GM18520 (cell line): ENCODE data around the gene PCBD1.

Source experiments
- ATAC-seq: cut with Tn5 transposase; IDR thresholded peaks from one replicate; pipeline ENCODE4 v1.9.1; 2021; ENCODE audit not compliant: unreplicated experiment

Gene PCBD1

DNA sequence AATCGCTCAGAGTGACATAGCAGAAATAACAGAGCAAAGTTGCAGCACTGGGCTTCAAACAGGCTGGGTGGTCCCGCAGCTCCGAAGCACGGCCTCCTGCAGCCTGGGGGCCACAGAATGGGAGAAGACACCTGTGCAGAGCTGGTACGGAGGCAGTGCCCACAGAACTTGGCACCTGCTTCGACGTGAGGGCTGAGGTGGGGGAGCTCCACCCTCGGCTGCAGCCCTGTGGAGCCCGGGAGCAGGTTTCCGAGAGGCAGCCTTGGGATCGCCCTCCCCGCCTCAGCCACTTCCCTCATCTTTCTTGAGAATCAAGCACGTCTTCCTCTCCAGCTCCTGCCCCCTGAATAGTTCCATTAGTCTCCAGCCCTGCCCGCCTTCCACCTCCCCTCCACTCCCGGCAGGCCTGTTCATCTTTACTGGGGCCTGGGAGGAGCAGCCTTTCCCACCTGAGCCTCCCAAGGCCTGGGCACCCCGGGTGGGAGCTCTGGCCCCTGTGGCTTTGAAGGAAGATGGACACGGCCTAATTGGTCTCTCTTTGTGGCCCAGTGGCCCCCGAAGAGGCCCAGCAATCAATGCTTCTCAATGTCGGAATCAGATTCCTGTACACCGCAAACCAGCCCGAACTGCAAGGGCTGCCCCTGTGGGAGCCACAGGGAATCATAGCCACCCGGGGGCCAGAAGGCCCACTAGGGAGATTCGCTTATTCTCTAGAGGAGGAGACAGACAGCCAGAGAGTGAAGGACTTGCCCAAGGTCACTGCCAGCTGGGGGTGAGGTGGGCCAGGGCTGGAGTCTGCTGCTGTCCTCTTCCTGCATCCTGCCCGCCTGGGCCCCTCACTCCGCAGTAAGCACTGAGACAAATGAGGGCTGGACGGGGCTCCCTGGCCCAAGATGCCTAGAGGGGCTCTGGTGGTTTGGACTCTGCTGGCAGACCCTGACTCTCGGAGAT lies 17.0 kb upstream of the PCBD1 start:
- no peak for ATAC-seq

DNA sequence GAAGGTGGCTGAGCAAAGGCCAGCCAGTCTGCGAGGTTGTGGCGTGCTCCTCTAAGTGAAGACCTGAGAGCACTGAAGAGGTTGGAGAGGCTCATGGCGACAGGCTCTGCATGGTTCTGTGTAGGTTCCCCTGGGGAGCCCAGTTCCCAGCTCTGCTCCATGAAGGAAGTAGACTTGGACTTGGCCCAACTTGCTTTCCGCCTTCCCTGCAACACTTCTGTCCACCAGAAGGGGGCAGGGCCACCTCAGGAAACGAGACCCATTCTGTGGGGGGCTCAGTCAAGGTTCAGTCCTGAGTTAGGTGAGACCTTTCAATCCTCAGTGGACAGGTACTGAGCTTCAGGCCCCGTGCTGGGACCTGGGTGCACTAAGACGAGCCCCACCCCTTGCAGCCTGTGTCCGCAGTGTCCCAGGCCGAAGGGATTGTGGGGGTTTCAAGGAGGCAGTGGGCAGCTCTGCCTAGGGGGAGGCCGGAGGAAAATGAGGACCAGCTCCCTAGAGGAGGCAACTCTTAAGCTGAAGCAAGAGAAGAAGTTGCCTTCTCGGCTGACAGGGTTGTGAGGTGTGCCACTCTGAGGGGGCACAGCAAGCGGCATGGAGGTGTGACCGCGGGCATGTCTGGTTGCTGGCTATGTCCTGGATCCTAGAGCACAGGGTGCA lies 15.0 kb upstream of the PCBD1 start:
- no peak for ATAC-seq

DNA sequence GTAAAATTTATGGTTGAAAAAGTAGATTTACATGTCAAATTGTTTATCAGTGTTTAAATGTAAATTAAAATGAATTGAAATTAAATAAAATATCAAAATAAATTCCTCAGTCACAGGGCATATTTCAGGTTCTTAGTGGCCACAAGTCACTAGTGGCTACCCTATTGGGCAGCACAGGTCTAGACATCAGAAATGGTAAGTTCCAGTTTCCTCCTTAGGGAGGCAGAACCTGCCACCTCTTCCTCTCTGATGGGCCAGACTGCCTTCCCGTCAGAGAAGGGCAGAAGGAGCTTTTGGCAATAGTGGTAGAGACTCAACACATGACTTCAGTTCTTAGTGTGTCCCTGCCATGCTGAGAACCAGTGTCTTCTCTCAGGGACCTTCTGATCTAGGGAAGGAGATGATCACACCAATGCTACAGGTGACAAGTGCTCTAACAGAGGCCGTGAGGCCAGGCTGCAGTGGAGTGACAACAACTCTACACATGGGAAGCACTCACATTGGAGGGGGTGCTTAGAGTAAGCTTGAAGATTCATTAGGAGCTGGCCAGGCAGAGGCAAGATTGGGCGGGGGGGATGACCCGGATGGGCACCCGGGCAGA lies 14.4 kb upstream of the PCBD1 start:
- no peak for ATAC-seq

DNA sequence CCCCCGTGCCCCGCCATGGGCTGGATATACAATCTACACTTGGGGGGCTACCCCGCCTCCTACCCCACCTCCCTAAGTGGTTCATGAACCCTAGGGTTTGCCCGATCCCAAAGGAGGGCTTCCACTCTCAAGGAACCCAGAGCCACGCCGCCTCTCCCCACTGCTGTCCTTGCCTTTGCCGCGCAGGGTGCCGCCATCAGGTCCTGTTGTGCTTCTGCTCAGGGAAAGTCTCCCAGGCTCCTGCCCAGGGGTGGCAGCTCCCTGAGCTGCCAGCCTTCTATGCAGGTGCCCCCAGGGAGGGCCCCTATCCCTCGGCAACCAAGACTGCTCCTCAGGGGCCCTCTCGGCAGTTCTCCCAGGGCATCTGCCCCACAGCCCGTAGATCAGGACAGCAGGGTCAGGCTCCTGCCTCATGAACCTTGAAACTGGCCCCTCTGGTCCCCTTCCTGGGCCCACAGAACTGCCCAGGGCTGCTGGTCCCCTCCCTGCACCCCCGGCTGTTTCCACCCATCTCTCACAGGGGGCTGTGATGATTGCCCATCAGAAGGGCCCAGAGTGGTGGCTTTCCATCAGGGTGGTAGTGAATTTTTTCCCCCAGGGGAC lies 13.0 kb upstream of the PCBD1 start:
- ATAC-seq: no peak

DNA sequence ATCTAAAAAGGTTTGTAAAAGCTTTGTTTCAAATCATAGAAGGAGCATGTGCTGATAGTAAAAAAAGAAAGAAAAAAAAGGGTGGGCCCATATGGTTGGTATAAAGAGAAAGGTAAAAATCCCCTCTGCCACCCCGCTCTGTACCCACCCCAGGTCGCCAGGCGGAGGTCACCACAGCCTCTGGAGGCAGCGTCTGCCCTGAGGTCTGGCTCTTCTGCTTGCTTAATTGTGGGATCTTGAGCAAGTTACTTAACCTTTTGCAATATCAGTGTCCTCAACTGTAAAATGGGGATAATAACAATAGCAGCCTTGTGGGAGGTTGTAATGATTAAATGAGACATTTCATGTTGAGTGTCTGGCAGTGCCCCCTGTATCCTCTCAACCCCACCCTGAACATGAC lies 10.7 kb upstream of the PCBD1 start:
- no peak for ATAC-seq

DNA sequence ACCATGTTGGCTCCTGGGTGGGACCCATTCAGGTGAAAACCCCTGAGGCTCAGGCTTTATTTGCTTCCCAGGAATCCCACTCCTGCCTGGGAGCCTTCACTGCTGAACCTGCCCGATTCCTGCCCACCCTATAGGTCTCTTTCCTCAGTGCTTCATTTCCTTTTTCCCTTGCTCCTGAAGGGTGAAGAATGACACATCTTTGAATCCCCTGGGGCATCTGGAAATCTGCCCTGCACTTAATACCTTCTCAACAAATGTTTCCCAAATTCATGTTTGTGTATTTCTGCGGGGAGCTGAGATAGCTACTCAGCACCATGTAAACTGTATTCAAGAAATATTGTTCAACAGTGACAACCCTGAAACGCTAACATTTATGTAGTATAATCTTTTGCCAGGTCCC lies 10.3 kb upstream of the PCBD1 start:
- no peak for ATAC-seq

DNA sequence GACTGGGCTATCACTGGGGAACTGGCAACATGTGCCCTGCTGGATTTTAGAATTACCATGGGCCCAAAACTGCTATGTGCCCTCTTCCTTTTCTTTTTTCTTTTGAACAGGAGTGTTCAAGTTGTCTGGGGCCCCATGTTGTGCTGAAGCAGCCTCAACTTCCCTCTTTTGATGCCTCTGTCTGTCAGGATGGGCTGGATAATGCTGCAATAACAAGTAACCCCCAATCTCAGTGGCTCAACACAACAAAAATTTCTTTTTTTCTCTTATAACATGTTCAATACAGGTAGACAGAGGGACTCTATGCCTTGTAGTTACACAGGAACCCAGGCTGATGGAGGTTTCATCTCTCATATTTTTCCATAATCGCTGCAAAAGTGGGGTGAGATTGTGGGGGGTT lies 8.2 kb upstream of the PCBD1 start:
- ATAC-seq: no peak

DNA sequence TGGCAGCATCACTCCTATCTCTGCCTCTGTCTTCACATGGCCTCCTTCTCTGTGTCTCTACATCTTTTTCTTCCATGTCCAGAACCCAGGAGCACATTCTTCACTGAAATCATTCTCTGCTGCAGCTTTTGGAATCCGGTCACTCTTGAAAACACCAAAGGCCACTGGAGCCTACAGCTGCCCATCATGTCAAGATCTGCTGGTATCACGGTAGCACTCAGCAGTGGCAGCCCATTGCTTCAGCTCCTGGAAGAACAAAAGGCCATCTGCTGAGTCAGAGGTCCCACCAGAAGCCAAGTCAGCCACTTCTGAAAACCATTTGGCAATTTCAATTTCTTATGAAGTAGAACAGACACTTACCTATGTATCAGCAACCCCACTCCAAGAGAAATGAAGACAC lies 6.1 kb upstream of the PCBD1 start:
- no peak for ATAC-seq

DNA sequence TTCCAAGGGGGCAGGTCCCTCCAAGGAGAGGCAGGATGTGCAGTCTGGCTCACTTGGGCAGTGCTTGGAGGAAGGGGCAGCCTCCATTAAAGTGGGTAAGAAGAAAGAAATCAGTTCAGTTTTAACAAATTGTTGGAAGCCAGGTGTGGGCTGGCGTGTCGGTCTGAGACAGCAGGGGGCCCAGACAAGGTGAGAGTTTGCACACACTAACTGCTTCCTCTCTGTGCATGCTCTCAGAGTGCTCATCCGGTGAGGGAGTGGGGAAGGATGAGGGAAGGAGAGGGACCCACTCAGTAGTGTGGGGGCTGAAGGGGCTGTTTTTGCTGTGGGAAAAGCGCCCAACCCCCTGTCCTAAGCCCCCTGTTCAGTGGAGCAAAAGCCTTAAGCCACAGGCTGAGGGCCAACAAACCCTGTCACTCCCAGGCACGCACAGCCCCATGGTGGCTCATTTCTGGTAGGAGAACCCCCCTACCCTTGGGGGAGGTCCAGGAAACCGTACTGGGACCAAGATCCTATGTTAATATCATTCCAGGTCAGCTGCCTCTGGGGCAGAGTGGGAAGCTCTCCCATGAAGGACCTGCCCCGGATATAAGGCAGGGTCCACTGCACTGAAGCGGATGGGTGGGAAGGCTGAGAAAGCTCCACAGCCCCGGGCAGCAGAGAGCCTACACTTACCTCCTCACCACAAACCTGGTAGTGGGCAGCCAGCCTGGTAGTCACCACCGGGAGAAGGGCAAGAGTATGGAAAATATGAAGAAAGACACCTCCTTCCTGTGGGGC lies 5.1 kb upstream of the PCBD1 start:
- no peak for ATAC-seq

DNA sequence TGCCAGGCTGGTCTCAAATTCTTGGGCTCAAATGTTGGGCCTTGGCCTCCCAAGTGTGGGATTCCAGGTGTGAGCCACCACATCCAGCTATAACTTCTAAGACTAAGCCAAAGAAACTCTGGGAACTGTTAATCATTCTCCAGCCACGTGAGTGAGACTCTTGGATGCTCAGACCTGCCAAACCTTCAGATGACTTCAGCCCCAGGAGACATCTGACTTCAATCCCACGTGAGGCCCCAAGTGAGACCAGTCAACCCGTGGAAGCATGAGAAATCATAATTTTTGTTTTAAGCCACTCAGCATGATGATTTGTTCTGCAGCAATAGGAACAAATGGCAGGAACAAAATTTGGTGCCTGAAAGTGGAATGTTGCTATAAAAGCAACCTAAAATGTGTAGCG lies 4.3 kb upstream of the PCBD1 start:
- no peak for ATAC-seq

DNA sequence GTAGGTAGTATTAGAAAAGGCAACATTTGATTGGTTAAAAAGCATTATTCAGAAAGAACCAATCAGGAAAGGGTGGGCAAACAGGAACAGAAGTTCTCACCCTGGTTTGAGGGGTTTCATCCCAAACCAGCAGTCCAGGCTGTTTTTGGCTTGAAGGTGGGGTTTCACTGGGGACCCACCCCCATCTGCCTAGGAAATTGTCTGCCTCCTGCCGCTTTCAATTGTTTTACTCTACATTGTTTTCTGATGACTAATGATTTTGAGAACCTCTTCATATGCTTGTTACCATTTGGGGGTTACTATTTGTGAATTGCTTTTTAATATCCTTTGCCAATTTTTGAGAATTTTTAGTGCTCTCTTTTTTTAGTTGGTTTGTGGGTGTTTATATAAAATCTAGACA lies 3.3 kb upstream of the PCBD1 start:
- no peak for ATAC-seq

DNA sequence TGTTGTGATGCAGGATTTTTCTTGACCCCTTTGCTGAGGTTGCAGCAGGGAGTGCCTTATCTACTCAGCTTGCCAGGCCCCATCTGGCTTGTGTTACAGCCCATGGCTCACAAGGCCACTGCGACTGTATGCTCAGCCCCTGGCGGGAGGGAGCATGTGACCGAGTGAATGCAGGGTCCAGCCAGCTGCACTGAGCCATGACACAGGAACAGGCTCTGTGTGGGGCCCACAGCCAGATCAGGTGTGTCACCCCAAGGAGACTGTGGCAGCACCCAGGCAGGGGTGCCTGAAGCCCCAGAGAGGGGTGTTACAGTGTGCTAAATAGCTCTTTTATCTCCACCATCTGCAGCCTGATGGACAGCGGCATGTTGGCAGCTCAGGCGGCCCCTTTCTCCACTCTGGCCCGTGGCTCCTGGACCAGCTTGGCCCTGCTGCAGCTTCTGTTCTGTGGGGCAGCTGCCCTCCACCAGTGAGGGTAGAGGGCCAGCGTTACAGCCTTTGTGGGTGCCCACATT lies 2.6 kb upstream of the PCBD1 start:
- no peak for ATAC-seq

DNA sequence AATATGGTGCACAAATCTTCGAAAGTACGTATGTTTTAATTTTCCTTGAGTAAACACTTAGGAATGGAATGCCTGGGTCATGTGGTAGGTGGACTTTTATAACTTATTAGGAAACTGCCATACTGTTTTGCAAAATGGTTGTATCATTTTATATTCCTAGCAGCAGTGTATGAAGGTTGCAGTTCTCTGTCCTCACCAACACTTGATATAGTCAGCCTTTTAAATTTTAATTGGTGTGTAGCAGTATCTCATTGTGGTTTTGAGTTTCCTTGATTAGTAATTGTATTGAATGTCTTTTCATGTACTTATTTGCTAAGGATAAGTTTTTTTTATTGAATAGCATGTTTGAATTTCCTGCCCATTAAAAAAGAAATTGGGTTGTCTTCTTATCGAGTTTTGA lies 926 bp upstream of the PCBD1 start:
- ATAC-seq: no peak

DNA sequence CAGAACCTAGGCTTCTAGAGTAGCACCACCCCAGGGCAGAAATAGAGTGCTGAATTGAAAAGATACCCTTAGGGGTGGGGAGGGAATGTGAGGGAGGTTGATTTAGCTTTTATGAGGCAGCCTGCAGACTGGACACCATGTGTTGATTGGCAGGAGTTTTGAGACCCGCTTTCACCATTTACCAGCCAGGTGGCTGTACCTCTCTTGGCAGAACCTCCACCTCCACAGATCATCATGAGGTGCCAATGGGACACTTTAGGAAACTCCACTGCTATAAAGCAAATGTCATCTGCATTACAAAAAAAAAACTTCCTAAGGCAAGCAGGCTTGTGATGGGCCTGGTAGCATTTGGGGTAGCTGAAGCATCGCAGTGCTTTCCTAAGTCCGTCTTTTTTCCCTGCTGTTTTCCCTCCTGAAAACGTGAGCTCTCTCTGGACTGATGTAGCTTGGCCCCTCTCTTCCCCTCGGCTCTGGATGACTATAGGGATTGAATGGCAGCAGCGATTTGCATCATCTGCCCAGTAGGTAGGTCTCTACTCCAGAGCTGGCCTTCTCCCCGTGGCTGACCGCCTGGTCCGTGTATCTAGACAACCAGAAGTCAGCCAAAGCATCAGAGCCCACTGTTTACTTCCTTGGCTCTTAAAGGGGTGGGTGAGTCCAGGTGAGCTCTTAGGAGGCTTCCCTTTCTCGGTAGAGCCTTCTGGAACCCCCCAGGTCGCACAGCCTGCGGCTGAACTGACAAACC lies 1.3 kb downstream of the PCBD1 start:
- ATAC-seq: no peak

DNA sequence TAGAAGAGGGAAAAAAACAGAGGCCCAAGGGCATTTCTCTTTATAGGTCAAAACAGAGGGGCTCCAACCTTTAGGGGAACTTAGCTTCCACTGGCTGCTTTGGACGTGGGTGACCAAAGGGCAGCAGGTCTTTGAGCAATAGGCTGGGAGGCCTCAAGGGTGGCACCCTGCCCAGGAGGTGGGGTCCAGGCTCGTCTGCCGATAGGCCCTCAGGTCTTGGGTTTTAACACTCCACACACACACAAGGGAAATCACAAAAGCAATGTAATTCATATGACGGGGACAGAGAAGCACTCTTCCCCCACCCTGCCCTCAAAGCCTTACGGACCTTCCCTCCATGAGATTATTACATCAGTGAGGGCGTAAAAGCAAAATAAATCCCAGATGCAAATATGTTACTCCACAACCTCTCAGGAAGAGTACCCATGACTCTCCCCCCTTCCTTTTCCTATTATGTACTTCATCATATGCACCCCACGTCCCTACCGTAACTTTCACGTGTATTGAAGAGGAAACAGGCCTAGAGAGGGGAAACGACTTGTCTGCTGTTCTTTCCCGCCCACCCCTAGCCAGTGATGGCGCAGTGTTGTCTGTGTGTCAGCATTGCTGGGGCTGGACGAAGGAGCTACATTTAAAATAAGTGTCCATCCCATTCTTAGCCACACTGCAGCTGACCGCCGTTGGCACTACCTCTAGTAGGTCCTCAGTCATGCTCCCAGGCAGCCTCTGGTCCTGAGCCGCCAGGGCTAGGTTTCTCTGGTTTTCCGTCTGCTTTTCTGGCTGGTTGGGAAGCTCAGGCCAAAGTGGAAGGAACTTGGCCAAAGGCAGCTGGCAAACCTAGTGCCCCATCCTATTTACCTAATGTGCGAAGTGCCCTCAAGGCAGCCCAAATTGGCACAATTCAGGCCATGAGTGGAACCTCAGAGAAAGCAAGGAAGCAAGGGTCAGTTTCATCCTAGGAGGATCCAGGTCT lies 2.1 kb downstream of the PCBD1 start:
- no peak for ATAC-seq

DNA sequence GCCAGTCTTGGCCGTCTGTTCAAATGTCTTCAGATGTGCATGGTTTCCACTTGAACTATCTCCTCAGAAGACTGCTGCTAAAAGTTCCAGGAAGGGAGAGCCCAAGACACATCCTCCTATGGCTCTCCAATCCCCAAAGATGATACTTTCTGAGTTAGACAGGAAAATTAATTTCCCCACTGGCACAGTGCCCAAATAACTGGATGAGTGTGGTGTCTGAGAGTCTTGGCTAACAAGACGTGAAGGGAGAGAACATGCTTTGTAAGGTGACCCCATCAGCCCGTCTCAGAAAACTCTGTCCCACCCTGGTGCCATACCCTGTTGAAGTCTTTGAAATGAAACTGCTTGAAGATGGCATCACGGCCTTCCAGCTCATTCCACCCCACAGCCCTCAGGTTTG lies 2.9 kb downstream of the PCBD1 start:
- no peak for ATAC-seq

DNA sequence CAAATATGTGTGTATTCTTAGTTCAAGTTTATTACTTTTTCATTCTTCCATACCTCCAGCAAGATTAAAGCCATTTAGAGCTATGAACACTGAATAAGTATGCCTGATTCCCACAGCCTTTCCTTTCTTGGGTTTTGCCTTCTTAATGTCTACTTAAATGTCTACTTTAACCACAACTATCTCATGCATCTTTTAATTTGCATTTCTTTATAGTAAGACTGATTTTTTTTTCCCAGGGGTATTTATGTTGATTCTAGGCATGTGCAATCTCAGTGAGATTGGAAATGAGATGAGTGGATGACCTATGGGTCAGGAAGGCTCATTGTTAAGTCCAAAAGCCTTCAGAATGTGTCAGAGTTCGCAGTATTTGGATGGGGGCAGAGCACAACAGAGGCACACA lies 3.6 kb downstream of the PCBD1 start:
- ATAC-seq: no peak

DNA sequence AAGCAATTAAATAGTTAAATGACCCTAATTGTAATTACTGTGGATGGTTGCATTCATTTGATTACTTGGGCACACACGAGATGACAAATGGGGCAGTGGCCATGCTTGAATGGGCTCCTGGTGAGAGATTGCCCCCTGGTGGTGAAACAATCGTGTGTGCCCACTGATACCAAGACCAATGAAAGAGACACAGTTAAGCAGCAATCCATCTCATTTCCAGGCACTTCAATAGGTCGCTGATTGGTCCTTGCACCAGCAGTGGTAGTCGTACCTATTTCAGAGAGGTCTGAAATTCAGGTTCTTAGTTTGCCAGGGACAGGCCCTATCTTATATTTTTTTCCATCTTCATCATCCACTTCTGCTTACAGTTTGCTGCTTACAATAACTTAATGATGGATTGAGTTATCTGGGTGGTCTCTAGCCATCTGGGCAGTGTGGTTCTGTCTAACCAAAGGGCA lies 8.3 kb downstream of the PCBD1 start:
- no peak for ATAC-seq

DNA sequence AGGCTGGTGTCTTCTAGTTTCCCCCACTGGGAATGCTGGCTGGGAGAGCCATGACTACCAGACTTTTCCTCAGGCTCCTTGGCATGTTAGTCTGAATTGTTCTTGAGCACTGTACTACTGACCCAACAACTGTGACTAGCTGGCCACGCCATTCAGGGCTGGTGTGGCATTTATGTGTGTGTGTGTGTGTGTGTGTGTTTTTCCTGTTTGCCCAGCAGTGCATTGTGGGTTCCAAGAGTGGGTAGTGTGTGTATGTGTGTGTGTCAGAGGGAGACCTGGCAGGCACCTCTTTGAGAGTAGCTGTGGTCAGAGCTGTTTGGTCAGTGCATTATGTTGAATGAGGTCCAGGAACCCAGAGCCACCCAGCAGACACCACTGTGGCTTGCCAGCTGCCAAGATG lies 9.2 kb downstream of the PCBD1 start:
- no peak for ATAC-seq
